ENCODE results near the gene ARHGEF40.

ARHGEF40 gene

GRCh38 chr14:21084396-21084795 lies 14.3 kb downstream of the ARHGEF40 start:
- DNase-seq, result no peak

- no peak for DNase-seq
These were observed 15.1 kb downstream of the ARHGEF40 start for GRCh38 chr14:21084998-21085853.

GRCh38 chr14:21086908-21087293 lies 16.8 kb downstream of the ARHGEF40 start:
- DNase-seq, result no peak

- DNase-seq, result peak; percentile 68 to 85
These were observed 17.4 kb downstream of the ARHGEF40 start for GRCh38 chr14:21087294-21088091.

- DNase-seq, result no peak
These were observed 18.6 kb downstream of the ARHGEF40 start for GRCh38 chr14:21088687-21089086.

GRCh38 chr14:21089271-21089670 lies 19.2 kb downstream of the ARHGEF40 start:
- no peak for DNase-seq

GRCh38 chr14:21089877-21090193 lies 19.7 kb downstream of the ARHGEF40 start:
- no peak for DNase-seq

- no peak for DNase-seq
These were observed 20.3 kb downstream of the ARHGEF40 start for GRCh38 chr14:21090194-21090939.

- no peak for DNase-seq
These were observed 21.0 kb downstream of the ARHGEF40 start for GRCh38 chr14:21090940-21091663.

GRCh38 chr14:21091821-21092272 lies 21.7 kb downstream of the ARHGEF40 start:
- DNase-seq, result no peak

GRCh38 chr14:21092273-21093011 lies 22.3 kb downstream of the ARHGEF40 start:
- peak; percentile 14 to 67 for DNase-seq

- DNase-seq, result no peak
These were observed 22.9 kb downstream of the ARHGEF40 start for GRCh38 chr14:21093018-21093417.

- DNase-seq, result peak; percentile 99 to 100
These were observed 23.9 kb downstream of the ARHGEF40 start for GRCh38 chr14:21093769-21094681.

GRCh38 chr14:21095430-21096205 lies 25.5 kb downstream of the ARHGEF40 start:
- peak; percentile 79 to 93 for DNase-seq

- DNase-seq, result peak in 1 of 2 experiments; percentile 65
These were observed 26.3 kb downstream of the ARHGEF40 start for GRCh38 chr14:21096438-21096837.

- DNase-seq, result peak in 1 of 2 experiments; percentile 42
These were observed 27.0 kb downstream of the ARHGEF40 start for GRCh38 chr14:21096978-21097635.

- DNase-seq, result peak in 1 of 2 experiments; percentile 53
These were observed 27.6 kb downstream of the ARHGEF40 start for GRCh38 chr14:21097636-21098075.

GRCh38 chr14:21098076-21098891 lies 28.2 kb downstream of the ARHGEF40 start, which contains the start of gene ZNF219:
ZNF219 (minus strand) TSS chr14:21098655; CDS start chr14:21093591, 5,064 bp downstream.
- peak; percentile 71 to 73 for DNase-seq

All from NCI-H524 (cell line).